Ammon's horn (tissue), 1 donor: ENCODE measurements around the gene RAMP3.

Experiments used
- DNase-seq: peaks from one replicate; pipeline ENCODE4 v3.0.0-alpha.2; 2016; ENCODE audit warnings: low spot score

The RAMP3 gene

GRCh38 chr7:45223728-45224630 lies 66.4 kb downstream of the RAMP3 start:
- no peak for DNase-seq

GRCh38 chr7:45224832-45225231 lies 67.2 kb downstream of the RAMP3 start:
- DNase-seq = no peak

- DNase-seq = no peak
Measured at GRCh38 chr7:45225311-45225947, 67.8 kb downstream of the RAMP3 start.

GRCh38 chr7:45225948-45226335 lies 68.4 kb downstream of the RAMP3 start:
- DNase-seq = no peak

GRCh38 chr7:45229156-45229920 lies 71.7 kb downstream of the RAMP3 start:
- DNase-seq = no peak

- no peak for DNase-seq
Measured at GRCh38 chr7:45230083-45230482, 72.5 kb downstream of the RAMP3 start.

- DNase-seq = no peak
Measured at GRCh38 chr7:45230611-45231165, 73.1 kb downstream of the RAMP3 start.

- DNase-seq = no peak
Measured at GRCh38 chr7:45233249-45233775, 75.7 kb downstream of the RAMP3 start.
